K562 (cell line): ENCODE results near the gene TESK1. TPM values are rescaled to one million over a fixed set of nuclear protein-coding genes. Genes with fewer than 3 reads are reported as not detected.

Source experiments
- FOXJ3 ChIP-seq: sonication (generic); formaldehyde crosslinking; IDR thresholded peaks from 2 replicates; pipeline ENCODE4 v1.4.0; 2020; ENCODE audit warnings: mild to moderate bottlenecking, missing genetic modification reagents
- FOXM1 ChIP-seq, 2 experiments: fragments of 450-650 bp in 1 of 2; sonication (generic) in 1 of 2; formaldehyde crosslinking in 1 of 2; IDR thresholded peaks; 2 replicates each; pipeline versions ENCODE4 v1.6.1 to v1.9.0; 2017 to 2022; ENCODE audit warnings: low read depth in 2 of 2, mild to moderate bottlenecking in 2 of 2, missing genetic modification reagents in 1 of 2, moderate library complexity in 1 of 2
- GABPA ChIP-seq: fragments of 200-800 bp; sonication (Bioruptor generic); conservative IDR thresholded peaks from 2 replicates; pipeline ENCODE4 v1.6.1; 2016; ENCODE audit warnings: low read depth, missing genetic modification characterization, missing compliant biosample characterization
- KDM5B ChIP-seq: fragments of 200-600 bp; sonication (generic); IDR thresholded peaks from 2 replicates; pipeline ENCODE4 v1.6.1; 2012; ENCODE audit warnings: low read depth, mild to moderate bottlenecking, moderate library complexity, low read length, control low read depth, inconsistent platforms; ENCODE audit not compliant: insufficient replicate concordance
- ZBTB1 ChIP-seq: sonication (generic); formaldehyde crosslinking; IDR thresholded peaks from 2 replicates; pipeline ENCODE4 v1.8.1; 2023; ENCODE audit warnings: missing genetic modification reagents, low read depth, mild to moderate bottlenecking, borderline replicate concordance
- ZBTB7A ChIP-seq: IDR thresholded peaks from 2 replicates; pipeline ENCODE4 v1.6.1; 2011; ENCODE audit warnings: low read depth, mild to moderate bottlenecking, low read length, moderate library complexity, borderline replicate concordance; ENCODE audit not compliant: control insufficient read depth
- ZNF76 ChIP-seq: fragments of 250-450 bp; sonication (Bioruptor Pico); IDR thresholded peaks from 2 replicates; pipeline ENCODE4 v1.4.0; 2020; ENCODE audit warnings: mild to moderate bottlenecking, moderate library complexity, borderline replicate concordance
- ZNF764 ChIP-seq: fragments of 250-450 bp; sonication (Bioruptor Pico); IDR thresholded peaks from 2 replicates; pipeline ENCODE4 v1.4.0; 2020; ENCODE audit warnings: low read depth, mild to moderate bottlenecking, moderate library complexity
- polyA plus RNA-seq, 8 experiments: library from polyadenylated mRNA; depleted of rRNA in 4 of 8; stranded (reverse) in 5 of 8; unstranded in 3 of 8; fragments of >200 nt; fragmentation: Nextera tagmentation in 2 of 8; fragmentation: Illumina TruSeq in 1 of 8; extraction: Ambion mirVana in 2 of 8; extraction: Trizol in 1 of 8; gene quantifications; 2 replicates each; pipeline versions ENCODE4 v1.2.1 to v1.2.3, GENCODE V29; 2011 to 2014; ENCODE audit warnings: inconsistent platforms in 1 of 8, missing spikeins in 1 of 8
- total RNA-seq, 7 experiments: library from RNA; depleted of rRNA in 6 of 7; stranded (reverse); fragments of >200 nt in 6 of 7; fragmentation: Illumina TruSeq in 2 of 7; extraction: Trizol in 2 of 7; gene quantifications; 2 replicates each; pipeline versions ENCODE4 v1.2.1 to v1.2.3, GENCODE V29; 2011 to 2021; ENCODE audit warnings: low replicate concordance in 1 of 7
- TF ChIP-seq, protein P1 (sequence below): fragments of 150-350 bp; conservative IDR thresholded peaks from 2 replicates; pipeline ENCODE4 v1.6.1; 2014; ENCODE audit warnings: low read length
- TF ChIP-seq, protein P2 (sequence below), 2 experiments: fragments of 450-650 bp; IDR thresholded peaks; 2 replicates each; pipeline ENCODE4 v1.6.1; 2016
- TF ChIP-seq, protein P3 (sequence below): fragments of 250-450 bp; sonication (Bioruptor Pico); IDR thresholded peaks from 2 replicates; pipeline ENCODE4 v1.5.0; 2021; ENCODE audit warnings: mild to moderate bottlenecking, moderate library complexity
- TF ChIP-seq, protein P4 (sequence below): fragments of 450-650 bp; IDR thresholded peaks from 2 replicates; pipeline ENCODE4 v1.6.1; 2018; ENCODE audit not compliant: partially characterized antibody

Gene TESK1
- total and polyA plus RNA-seq, 9 of the 15 experiments (the other 6 are each of a cell fraction or from before 2014, with no cell fraction given) = 0.07 to 10.4 (median 4.1) TPM

DNA sequence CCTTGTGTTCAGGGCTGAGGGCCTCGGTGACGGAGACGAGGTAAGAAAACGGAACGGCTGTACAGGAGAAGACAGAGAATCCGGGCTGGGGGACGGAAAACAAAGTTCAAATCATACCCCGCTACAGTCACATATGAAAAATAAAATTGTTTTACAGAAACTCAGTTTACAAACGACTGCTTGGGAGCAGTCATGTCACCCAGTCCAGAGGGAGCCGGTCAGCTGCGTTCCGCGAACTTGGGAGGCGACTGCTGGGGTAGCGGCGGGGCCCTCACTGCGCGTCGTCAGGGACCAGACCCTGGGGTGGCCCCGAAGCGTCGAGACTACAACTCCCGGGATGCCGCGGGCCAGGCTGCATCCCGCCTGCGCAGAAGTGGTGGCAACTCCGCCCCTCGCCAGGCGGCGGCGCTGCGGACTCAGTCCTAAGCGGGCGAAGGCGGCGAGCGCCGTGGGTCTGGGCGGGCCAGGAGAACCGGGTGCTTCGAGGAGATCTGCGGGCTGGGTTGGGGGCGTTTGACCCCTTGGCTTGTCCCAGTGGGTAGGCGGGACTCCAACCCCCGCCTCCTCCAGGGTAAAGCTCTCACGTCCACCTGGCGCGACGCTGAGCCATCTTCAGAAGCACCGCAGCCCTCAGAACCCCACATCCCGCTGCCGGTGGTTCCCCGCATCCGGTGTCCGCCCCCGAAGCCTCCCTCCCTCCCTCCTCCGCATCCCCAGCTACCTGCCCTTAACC lies 41.6 kb downstream of the TESK1 start (continued):
- TF ChIP-seq, protein P1, sequence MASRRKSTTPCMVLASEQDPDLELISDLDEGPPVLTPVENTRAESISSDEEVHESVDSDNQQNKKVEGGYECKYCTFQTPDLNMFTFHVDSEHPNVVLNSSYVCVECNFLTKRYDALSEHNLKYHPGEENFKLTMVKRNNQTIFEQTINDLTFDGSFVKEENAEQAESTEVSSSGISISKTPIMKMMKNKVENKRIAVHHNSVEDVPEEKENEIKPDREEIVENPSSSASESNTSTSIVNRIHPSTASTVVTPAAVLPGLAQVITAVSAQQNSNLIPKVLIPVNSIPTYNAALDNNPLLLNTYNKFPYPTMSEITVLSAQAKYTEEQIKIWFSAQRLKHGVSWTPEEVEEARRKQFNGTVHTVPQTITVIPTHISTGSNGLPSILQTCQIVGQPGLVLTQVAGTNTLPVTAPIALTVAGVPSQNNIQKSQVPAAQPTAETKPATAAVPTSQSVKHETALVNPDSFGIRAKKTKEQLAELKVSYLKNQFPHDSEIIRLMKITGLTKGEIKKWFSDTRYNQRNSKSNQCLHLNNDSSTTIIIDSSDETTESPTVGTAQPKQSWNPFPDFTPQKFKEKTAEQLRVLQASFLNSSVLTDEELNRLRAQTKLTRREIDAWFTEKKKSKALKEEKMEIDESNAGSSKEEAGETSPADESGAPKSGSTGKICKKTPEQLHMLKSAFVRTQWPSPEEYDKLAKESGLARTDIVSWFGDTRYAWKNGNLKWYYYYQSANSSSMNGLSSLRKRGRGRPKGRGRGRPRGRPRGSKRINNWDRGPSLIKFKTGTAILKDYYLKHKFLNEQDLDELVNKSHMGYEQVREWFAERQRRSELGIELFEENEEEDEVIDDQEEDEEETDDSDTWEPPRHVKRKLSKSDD = no peak
- TF ChIP-seq, protein P2, sequence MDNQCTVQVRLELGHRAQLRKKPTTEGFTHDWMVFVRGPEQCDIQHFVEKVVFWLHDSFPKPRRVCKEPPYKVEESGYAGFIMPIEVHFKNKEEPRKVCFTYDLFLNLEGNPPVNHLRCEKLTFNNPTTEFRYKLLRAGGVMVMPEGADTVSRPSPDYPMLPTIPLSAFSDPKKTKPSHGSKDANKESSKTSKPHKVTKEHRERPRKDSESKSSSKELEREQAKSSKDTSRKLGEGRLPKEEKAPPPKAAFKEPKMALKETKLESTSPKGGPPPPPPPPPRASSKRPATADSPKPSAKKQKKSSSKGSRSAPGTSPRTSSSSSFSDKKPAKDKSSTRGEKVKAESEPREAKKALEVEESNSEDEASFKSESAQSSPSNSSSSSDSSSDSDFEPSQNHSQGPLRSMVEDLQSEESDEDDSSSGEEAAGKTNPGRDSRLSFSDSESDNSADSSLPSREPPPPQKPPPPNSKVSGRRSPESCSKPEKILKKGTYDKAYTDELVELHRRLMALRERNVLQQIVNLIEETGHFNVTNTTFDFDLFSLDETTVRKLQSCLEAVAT (IDR thresholded peaks at IDR 0.05) = no peak
- TF ChIP-seq ZBTB1 (CRISPR knock-in tag) = peak; percentile 75; the same call in 1 of the 2 replicates
- TF ChIP-seq GABPA (tag) = peak; percentile 56
- no peak for TF ChIP-seq ZNF76
- no peak; the same call in 1 of the 2 replicates for TF ChIP-seq ZBTB7A
- no peak for TF ChIP-seq FOXJ3 (CRISPR knock-in tag)
- no peak for TF ChIP-seq ZNF764
- TF ChIP-seq FOXM1 (IDR thresholded peaks at IDR 0.05; ENCODE audit: low read depth) = 0 out of 2 replicates have a peak, but pooled peaks have one; percentile 24
- TF ChIP-seq FOXM1 (CRISPR knock-in tag; IDR thresholded peaks at IDR 0.05; ENCODE audit: low read depth) = no peak
- TF ChIP-seq, protein P3, sequence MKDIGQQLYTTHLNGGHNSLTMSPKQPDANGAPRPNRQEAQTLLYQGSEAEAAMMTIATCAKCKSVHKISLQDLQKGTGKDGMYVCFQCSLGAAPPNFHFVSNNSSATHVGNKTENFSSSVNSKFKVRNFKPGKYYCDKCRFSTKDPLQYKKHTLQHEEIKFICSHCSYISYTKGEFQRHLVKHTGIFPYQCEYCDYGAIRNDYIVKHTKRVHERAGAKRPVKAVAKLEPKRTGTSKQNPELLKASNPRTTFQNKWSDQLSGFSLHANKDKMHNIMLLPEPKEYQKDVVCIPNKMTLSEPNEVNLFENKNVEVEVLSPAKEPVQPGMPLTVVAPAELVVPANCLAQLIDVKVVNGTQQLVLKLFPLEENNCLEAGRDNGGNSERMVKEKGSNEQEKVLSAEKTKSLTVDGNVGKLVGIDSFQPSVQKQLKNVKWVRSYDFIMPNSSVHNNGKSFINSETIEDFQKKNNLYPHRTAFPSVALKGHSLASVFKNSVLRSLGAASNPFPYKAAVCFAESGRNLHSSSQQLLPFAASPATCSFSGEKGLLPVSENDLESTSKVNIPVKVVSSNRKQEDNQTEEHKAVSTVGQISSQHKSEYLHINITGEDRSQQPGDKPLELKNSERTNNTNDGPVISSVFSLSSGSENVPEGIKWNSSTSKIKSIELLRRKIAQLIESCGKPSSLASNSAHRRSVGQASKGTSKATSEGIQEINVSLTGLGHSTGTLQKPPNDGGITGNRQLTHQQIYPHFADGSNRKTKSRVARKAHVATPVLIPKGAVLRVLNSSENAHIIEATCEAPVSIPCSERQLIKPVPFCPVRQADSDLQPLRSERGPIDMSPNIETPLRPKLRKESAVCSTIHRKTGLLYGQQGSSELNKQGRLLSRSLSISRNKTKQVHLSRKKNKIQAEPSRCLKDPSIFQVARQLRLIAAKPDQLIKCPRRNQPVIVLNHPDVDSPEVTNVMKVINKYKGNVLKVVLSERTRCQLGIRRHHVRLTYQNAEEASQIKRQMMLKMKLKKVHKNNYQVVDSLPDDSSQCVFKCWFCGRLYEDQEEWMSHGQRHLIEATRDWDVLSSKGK (CRISPR knock-in tag) = no peak
- peak; percentile 66 for TF ChIP-seq KDM5B
- TF ChIP-seq, protein P4, sequence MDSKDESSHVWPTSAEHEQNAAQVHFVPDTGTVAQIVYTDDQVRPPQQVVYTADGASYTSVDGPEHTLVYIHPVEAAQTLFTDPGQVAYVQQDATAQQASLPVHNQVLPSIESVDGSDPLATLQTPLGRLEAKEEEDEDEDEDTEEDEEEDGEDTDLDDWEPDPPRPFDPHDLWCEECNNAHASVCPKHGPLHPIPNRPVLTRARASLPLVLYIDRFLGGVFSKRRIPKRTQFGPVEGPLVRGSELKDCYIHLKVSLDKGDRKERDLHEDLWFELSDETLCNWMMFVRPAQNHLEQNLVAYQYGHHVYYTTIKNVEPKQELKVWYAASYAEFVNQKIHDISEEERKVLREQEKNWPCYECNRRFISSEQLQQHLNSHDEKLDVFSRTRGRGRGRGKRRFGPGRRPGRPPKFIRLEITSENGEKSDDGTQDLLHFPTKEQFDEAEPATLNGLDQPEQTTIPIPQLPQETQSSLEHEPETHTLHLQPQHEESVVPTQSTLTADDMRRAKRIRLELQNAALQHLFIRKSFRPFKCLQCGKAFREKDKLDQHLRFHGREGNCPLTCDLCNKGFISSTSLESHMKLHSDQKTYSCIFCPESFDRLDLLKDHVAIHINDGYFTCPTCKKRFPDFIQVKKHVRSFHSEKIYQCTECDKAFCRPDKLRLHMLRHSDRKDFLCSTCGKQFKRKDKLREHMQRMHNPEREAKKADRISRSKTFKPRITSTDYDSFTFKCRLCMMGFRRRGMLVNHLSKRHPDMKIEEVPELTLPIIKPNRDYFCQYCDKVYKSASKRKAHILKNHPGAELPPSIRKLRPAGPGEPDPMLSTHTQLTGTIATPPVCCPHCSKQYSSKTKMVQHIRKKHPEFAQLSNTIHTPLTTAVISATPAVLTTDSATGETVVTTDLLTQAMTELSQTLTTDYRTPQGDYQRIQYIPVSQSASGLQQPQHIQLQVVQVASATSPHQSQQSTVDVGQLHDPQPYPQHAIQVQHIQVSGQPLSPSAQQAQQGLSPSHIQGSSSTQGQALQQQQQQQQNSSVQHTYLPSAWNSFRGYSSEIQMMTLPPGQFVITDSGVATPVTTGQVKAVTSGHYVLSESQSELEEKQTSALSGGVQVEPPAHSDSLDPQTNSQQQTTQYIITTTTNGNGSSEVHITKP = no peak
